HG03442 (cell line): ENCODE data around the gene PKP1.

Experiments used
- ATAC-seq: cut with Tn5 transposase; IDR thresholded peaks from one replicate; pipeline ENCODE4 v1.9.1; 2021; ENCODE audit warnings: mild to moderate bottlenecking, moderate library complexity; ENCODE audit not compliant: unreplicated experiment

Gene PKP1

GRCh38 chr1:201347498-201348210 is 64.3 kb downstream of the PKP1 start:
- ATAC-seq = no peak

GRCh38 chr1:201348211-201348566 is 64.9 kb downstream of the PKP1 start:
- ATAC-seq = no peak

GRCh38 chr1:201349092-201349491 is 65.8 kb downstream of the PKP1 start:
- ATAC-seq = no peak

GRCh38 chr1:201350361-201350725 is 67.0 kb downstream of the PKP1 start:
- ATAC-seq = no peak

- no peak for ATAC-seq
Observed at GRCh38 chr1:201350884-201351283, 67.6 kb downstream of the PKP1 start.

- ATAC-seq = no peak
Observed at GRCh38 chr1:201351617-201352016, 68.3 kb downstream of the PKP1 start.

DNA sequence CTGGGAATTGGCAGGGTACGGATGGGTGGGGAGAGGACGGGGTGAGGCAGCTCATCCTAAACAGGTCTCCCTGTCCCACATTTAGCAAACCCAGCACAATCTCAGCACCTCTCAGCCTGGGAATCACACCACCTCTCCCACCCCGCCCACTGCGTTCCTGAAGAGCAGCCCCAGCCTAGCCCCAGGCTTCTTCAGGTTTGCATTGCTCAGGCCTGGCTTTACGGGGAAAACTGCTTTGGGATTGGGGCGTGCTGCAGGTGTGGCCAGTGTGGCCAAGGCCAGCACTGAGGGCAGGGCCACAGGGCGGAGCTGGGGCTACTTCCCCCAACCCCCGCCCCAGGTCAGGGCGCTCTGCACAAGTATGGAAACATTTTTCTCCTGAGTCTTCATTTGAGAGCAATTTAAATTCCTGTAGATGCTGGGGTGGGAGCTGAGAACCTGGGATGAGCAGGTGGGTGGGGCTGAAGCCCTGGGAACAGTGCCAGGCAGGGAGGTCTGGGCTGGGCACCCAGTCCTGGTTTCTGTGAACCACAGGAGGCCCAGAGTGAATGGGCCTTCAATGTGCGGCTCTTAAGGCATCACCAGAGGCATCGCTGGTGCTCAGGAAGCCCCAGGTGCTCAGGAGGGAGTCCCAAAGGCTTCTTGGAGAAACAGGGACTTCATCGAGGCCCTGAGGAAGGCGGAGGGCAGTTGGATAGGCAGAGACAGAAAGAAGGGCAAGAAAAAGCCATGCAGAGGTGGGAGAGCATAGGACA is 70.1 kb downstream of the PKP1 start:
- no peak for ATAC-seq

DNA sequence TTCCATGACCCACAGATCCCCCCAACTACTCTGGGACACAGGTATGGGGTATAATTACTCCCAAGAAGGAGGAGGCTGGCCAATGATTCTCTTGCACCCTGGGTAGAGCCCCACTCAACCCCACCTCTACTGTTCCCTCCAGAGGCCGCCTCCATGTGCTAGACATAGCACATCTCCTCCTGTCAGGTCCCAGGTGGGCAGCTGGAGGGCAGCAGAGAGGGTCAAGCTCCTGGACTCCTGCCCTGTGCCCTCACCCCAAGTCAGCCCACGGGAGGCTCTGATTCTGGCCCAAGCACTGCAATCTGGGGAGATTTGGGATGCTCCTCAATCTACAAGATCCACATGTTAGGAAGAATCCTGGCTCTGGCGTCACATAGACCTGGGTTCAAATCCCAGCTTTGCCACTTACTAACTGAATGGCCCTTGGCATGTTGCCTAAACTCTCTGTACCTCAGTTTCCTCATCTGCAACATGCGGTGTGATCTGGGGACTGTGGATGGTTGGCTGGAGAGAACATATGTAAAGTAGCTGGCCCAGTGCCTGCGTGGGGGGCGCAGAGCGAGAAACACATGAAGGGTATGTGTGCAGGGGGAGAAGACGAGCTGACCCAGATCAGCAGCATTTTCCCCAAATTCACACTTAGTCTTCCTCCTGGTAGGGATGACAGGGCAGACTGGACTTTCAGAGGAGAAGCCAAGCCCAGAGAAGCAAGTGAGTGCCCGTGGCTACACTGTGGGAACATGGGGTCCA is 71.0 kb downstream of the PKP1 start:
- ATAC-seq = no peak

DNA sequence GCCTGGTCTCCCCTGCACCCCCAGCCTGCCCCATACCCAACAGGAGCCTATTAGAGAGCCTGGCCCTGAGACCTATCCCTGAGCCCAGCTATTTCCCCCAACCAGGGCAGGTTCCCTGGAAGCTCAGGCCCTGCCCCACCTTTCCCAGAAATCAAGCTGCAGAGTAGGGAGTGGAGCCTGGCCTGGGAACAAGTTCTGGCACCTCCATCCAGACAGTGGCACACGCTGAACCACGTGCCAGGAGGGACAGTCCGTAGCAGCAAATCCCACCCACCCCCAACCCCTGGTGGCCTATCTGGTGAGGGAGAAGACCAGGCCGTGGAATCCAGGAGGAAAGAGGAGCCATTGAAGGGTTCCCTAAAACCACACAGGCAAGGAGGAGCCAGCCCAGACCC is 71.6 kb downstream of the PKP1 start:
- no peak for ATAC-seq

DNA sequence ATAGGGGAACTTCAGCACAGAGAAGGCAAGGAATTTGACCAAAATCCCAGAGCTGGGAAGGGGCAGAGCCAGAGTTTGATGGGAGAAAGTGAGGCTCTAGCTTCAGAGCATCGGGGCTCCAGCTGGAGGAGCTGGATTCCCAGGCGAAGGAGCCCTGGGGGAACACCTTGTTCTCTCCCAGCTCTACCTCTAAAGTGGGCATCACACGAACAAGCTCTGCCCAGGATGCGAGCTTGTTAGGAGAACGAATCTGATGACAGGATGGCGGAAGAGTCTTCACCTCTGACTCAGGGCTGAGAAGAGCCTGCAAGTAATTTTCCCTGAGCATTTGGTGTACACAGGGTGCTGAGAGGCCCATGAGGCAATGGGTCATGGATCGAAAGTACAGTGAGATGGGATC is 72.2 kb downstream of the PKP1 start:
- no peak for ATAC-seq

DNA sequence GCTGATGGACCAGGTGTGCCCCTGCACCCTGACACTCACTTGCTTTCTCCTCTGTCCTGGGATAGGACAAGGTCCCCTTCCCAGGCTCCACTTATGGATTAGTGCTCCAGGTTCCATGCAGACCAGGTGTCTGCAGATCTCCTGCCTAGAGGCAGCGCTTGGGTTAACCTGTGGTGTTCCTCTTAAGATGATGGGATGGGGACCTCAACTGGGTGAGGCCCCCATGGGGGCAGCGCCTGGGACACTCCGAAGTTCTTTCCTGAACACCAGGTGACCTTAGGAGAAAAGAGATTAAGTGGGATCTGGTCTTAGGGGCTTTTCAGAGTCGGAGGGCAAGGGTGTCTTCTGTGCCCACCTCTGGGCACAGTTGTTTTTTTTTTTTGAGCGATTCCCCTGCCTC is 72.9 kb downstream of the PKP1 start:
- no peak for ATAC-seq

DNA sequence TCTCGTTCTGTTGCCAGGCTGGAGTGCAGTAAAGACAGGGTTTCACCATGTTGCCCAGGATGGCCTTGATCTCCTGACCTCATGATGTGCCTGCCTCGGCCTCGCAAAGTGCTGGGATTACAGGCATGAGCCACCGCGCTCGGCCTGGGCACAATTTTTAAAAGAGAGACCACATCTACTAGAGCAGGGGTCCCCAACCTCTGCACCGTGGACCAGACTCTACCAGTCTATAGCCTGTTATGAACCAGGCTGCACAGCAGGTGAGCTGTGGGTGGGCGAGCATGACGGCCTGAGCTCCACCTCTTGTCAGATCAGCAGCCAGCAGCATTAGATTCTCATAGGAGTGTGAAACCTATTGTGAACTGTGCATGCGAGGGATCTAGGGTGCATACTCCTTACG is 73.4 kb downstream of the PKP1 start:
- no peak for ATAC-seq

DNA sequence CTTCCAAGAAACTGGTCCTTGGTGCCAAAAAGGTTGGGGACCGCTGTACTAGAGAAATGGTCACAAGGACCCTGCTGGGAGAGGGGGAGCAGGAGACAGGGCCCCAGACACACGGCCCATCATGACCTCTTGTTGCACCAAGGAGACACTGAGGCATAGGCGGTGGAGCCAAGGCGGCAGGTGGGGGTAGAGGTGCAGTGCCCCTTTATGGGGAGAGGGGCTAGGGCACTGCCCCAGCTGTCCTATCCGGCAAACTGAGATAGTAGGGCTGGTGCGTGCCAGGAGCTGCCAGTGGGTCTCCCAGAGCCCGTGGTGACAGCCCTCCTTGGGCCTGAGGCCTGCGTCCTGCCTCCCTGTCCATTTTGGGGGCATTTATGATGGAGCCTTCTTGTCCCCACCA is 73.9 kb downstream of the PKP1 start:
- no peak for ATAC-seq

DNA sequence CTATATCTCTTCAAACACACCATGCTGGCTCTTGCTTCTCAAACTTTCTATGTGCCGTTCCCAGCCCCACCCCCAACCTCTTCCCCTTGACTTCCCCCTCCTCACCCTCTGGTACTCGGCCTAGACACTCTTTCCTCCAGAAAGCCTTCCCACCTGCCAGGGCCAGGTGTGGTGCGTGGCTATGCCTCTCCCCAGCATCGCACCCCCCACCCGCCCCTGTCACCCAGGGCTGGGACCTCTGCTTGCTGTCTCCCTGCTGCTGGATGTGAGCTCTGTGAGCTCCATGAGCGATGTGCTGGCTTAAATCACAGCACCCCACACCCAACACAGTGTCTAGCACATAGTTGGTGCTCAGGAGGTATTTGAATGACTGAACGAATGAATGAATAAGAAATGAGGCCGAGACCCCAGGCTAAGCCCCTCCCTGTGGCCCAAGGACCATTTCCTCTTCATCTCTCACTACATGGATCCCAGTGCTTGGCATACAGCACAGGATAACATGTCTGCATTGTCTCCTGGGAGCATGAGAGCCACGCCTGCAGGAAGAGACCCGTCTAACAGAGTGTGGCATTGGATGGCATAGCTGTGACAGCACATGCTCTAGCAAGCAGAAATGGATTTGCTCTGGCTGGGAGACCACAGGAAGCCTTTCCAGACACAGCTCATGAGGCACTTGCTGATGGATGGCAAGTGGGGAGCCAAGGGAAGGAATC is 74.5 kb downstream of the PKP1 start:
- ATAC-seq = no peak

DNA sequence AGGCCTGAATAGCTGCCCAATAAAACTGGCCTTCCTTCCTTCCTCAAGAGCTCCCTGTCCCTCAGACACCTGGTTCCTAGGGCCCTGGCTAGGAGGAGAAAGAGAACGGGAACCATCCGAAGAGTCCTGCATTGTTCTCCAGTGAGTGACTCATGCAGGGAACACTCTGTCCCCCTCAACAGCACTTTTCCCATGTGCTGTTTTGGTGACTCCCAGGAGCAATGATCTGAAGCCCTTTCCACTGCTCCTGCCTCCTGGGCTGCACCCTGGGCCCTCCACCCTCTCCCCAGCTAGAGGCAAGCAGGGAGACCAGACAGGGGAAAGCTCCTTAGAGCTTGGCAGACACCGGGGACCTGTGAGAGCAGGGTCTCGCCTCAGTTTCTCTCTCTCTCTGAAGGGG is 75.3 kb downstream of the PKP1 start:
- ATAC-seq = no peak

GRCh38 chr1:201359031-201359872 is 75.9 kb downstream of the PKP1 start:
- no peak for ATAC-seq

DNA sequence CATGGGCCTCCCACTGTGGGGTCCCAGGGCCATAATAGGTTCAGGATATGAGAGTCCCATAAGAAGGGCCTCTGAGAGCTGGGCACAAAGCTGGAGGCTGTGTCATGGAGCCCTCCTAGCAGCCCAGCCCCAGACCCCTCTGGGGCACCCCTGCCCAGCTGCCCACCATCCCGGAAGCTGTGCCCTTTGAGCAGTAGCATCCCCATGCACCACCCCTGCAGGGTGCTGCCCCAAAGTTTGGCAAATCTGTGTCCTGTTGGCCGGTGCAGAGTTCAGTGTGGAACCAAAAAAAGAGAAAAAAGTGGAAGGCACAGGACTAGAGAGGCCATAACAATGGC is 76.5 kb downstream of the PKP1 start:
- no peak for ATAC-seq

DNA sequence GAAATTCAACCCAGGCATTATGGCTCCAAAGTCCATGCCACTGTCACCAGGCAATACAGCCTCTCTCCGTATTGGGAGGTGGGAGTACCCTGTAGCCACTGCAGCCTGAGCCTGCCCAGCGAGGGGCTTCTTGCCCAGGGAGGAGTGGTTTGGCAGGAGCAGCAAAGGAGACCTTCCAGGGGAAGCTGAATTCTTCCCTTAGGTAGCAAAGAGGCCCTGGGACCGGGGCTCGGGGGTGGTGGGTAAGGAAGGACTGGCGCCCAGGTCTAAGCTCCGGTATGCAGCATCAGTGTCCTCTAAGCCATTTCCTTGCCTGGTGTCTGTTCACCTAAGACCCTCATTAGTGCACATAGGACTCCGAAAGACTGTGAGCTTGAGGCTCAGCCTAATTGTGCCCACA is 77.2 kb downstream of the PKP1 start:
- no peak for ATAC-seq

DNA sequence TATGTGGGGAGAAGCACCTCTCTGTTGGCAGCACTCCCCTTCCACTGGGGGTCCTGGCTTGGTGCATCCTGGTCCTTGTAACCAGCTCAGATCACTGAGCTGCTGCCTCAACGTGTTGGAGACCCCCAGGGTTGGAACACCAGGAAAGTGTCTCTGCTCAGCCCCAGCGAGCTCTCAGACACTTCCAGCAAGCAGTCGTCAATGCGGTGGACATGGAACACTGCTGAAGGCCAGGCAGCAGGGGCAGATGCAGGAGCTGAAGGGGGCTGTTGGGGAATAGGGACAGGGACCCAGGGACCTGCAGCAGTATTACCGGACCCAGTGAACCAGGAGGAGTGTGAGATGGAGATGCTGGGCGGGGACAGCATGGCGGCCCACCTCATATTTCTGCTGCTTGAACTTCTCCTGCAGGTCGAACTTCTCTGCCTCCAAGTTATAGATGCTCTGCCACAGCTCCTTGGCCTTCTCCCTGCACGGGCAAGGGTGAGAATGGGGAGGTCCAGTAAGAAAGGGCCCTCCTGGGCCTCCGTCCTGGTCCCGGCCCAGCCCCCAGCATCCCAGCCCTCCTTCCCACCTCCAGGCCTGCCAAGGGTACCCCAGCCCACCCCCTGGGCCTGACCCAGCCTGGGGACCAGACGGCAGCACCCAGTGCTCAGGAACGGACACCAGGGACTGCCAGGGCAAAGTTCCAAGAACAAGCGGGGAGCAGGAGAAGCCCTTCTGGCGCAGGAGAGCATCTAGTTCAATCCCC is 77.8 kb downstream of the PKP1 start:
- ATAC-seq = no peak
